ENCODE data around the gene MZF1. TPM values are rescaled to one million over a fixed set of nuclear protein-coding genes. Genes with fewer than 3 reads are reported as not detected.

Gene MZF1
- total and polyA plus RNA-seq, 9 of the 15 experiments (the other 6 are each of a cell fraction or from before 2014, with no cell fraction given): 0.31 to 29.3 (median 11.5) TPM

DNA sequence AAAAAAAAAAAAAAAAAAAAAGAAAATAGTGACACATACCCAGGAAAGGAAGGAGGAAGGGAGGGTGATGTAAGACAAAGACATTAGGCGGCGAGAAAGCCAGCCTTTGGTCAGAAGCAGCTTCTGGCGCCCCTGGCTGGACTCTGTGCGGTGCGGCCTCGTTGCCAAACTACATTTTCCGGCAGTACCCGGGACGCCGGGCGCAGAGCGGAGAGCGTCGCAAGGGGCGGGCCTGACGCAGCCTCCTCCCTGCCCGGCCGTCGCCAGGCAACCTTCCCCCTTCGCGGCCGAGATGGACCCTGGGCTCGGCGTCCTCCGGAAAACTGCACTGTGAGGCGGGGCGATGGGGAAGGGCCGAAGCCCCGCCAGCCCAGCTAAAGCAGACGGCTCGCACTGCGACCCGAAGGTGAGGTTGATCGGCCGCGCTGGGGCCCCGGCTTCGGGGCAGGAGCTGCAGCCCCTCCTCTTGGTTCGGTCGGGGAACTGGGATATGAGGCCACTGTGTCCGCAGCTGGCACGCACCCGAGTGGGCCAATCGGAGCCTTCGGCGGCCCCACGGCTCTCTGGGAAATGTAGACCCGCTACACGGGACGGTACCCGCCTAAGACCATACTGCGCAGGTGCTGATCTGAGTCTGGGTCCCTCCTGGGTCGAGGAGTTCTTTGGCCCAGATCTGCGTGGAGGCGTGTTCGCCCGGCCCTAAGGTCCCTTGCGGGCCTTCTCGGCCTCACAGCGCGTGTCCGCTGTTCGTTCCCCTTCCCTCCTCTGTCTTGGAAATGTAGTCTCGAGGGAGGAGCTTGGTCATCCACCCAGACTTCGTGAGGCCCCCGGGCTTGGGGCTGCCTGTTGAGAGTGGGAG, 2.3 kb upstream of the MZF1 start:
- in situ Hi-C loops (cut with MboI): no loop called here
- no peaks in the 10 kb centered on the region for H3K27me3 ChIP-seq (ENCODE audit: control insufficient read depth in 2 of 2, insufficient read depth in 2 of 2, low read length in 2 of 2)
- BruUV-seq (replicated peaks): TSS peak; percentile 60
- peak overlapping the region; percentile 91 to 97 for H3K9ac ChIP-seq (ENCODE audit: insufficient read depth in 1 of 2, low read depth in 2 of 2, low read length in 2 of 2)
- H3K9me1 ChIP-seq (ENCODE audit: control insufficient read depth, insufficient read depth, low read length): no peaks in the 10 kb centered on the region
- peak overlapping the region; percentile 93 for H2AFZ ChIP-seq (ENCODE audit: low read depth, low read length)
- no peaks in the 10 kb centered on the region for H4K20me1 ChIP-seq (replicated peaks; ENCODE audit: control insufficient read depth, insufficient read depth, low read length)
- H3K36me3 ChIP-seq (ENCODE audit: control insufficient read depth, insufficient read depth, low read length): peaks cover 27% of the 10 kb centered on the region; the same call in 2 of the 3 replicates
- ChIA-PET POLR2A (interaction anchor here (0.6 to 1.6 kb wide), 9 partner anchors 9 to 275 kb away, joined by 3 to 8 read pairs (median 3); partner anchors contain the start of gene CHMP2A), CTCF (ENCODE audit: low intra/inter-chr PET ratio) (no interaction called here)
- intact Hi-C loops (cut with micrococcal nuclease): loop anchor here (2.0 kb wide), 1 partner anchor 55 kb away; no protein-coding TSS in a partner anchor
- WGBS (ENCODE audit: insufficient coverage, low coverage, missing lambda C conversion rate): 0% methylated on average over 47 of the region's 66 CpGs
- peak overlapping the region; percentile 90 for H3K27ac ChIP-seq (ENCODE audit: extremely low read depth, low read depth, low read length)
- H3K4me3 ChIP-seq: peak overlapping the region; percentile 71
- ATAC-seq (peak; percentile 82), DNase-seq (ENCODE audit: extremely low read depth in 1 of 4, low spot score in 3 of 4) (peak; percentile 87 to 95 (median 87)), FAIRE-seq (peak; percentile 88)
- H3K79me2 ChIP-seq (ENCODE audit: control insufficient read depth, insufficient read depth, low read length): peaks cover 45% of the 10 kb centered on the region
- H3K4me1 ChIP-seq (replicated peaks in 1 of 2; ENCODE audit: control insufficient read depth in 2 of 2, insufficient read depth in 2 of 2, low read length in 2 of 2): peaks cover 27 to 33% of the 10 kb centered on the region in 2 experiments; a peak in 4 of 5 replicates
- H3K9me3 ChIP-seq (replicated peaks; ENCODE audit: control insufficient read depth, insufficient read depth, low read depth, low read length): no peaks in the 10 kb centered on the region
- peak overlapping the region; percentile 97 for H3K4me2 ChIP-seq (ENCODE audit: insufficient read depth, low read length)
- TF ChIP-seq, protein P1, sequence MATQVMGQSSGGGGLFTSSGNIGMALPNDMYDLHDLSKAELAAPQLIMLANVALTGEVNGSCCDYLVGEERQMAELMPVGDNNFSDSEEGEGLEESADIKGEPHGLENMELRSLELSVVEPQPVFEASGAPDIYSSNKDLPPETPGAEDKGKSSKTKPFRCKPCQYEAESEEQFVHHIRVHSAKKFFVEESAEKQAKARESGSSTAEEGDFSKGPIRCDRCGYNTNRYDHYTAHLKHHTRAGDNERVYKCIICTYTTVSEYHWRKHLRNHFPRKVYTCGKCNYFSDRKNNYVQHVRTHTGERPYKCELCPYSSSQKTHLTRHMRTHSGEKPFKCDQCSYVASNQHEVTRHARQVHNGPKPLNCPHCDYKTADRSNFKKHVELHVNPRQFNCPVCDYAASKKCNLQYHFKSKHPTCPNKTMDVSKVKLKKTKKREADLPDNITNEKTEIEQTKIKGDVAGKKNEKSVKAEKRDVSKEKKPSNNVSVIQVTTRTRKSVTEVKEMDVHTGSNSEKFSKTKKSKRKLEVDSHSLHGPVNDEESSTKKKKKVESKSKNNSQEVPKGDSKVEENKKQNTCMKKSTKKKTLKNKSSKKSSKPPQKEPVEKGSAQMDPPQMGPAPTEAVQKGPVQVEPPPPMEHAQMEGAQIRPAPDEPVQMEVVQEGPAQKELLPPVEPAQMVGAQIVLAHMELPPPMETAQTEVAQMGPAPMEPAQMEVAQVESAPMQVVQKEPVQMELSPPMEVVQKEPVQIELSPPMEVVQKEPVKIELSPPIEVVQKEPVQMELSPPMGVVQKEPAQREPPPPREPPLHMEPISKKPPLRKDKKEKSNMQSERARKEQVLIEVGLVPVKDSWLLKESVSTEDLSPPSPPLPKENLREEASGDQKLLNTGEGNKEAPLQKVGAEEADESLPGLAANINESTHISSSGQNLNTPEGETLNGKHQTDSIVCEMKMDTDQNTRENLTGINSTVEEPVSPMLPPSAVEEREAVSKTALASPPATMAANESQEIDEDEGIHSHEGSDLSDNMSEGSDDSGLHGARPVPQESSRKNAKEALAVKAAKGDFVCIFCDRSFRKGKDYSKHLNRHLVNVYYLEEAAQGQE (IDR thresholded peaks at IDR 0.05; ENCODE audit: borderline replicate concordance): peak; percentile 53
- TF ChIP-seq, protein P1 (CRISPR knock-in tag; IDR thresholded peaks at IDR 0.05; ENCODE audit: low read depth): peak; percentile 81
- TF ChIP-seq, protein P2, sequence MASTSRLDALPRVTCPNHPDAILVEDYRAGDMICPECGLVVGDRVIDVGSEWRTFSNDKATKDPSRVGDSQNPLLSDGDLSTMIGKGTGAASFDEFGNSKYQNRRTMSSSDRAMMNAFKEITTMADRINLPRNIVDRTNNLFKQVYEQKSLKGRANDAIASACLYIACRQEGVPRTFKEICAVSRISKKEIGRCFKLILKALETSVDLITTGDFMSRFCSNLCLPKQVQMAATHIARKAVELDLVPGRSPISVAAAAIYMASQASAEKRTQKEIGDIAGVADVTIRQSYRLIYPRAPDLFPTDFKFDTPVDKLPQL (IDR thresholded peaks at IDR 0.05; ENCODE audit: extremely low read depth, insufficient read length): no peak
- TF ChIP-seq TAL1 (IDR thresholded peaks at IDR 0.05): no peak
- TF ChIP-seq ZNF311 (CRISPR knock-in tag; IDR thresholded peaks at IDR 0.05): no peak
- TF ChIP-seq SUPT5H (IDR thresholded peaks at IDR 0.05): peak; percentile 74
- peak; percentile 86 for TF ChIP-seq L3MBTL2 (IDR thresholded peaks at IDR 0.05)
- no peak; the same call in 1 of the 2 replicates for TF ChIP-seq NR2C1 (IDR thresholded peaks at IDR 0.05)
- peak; percentile 41; the same call in 1 of the 2 replicates for TF ChIP-seq NR2C1 (tag; IDR thresholded peaks at IDR 0.05)
- no peak for TF ChIP-seq ILK (tag; IDR thresholded peaks at IDR 0.05; ENCODE audit: borderline replicate concordance, low read depth)
- TF ChIP-seq GABPA (tag; conservative IDR thresholded peaks at IDR 0.05; ENCODE audit: low read depth): peak; percentile 35; the same call in 1 of the 2 replicates
- TF ChIP-seq SIRT6 (IDR thresholded peaks at IDR 0.05; ENCODE audit: low read depth, low read length): no peak
- no peak for TF ChIP-seq ZNF717 (CRISPR knock-in tag; IDR thresholded peaks at IDR 0.05)
- no peak for TF ChIP-seq ETS2 (tag; IDR thresholded peaks at IDR 0.05; ENCODE audit: borderline replicate concordance, poor library complexity, severe bottlenecking)

Data from K562 (cell line).